Stimulated activated CD8-positive, alpha-beta memory T cell treated with anti-CD3 and anti-CD28 coated beads, Interleukin-4, amount 100 ng/mL, for 24 hours (primary cell): ENCODE results near the gene MLXIPL.
"Not testable (repeated sequence)": the region's sequence is repeated elsewhere in the genome, so short reads cannot be mapped to it uniquely, and the experiment has no call there.

Source experiments
- DNase-seq: peaks from one replicate; pipeline ENCODE4 v3.0.0-alpha.2; 2020; ENCODE audit warnings: low read depth

Gene MLXIPL, protein sequence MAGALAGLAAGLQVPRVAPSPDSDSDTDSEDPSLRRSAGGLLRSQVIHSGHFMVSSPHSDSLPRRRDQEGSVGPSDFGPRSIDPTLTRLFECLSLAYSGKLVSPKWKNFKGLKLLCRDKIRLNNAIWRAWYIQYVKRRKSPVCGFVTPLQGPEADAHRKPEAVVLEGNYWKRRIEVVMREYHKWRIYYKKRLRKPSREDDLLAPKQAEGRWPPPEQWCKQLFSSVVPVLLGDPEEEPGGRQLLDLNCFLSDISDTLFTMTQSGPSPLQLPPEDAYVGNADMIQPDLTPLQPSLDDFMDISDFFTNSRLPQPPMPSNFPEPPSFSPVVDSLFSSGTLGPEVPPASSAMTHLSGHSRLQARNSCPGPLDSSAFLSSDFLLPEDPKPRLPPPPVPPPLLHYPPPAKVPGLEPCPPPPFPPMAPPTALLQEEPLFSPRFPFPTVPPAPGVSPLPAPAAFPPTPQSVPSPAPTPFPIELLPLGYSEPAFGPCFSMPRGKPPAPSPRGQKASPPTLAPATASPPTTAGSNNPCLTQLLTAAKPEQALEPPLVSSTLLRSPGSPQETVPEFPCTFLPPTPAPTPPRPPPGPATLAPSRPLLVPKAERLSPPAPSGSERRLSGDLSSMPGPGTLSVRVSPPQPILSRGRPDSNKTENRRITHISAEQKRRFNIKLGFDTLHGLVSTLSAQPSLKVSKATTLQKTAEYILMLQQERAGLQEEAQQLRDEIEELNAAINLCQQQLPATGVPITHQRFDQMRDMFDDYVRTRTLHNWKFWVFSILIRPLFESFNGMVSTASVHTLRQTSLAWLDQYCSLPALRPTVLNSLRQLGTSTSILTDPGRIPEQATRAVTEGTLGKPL

DNA sequence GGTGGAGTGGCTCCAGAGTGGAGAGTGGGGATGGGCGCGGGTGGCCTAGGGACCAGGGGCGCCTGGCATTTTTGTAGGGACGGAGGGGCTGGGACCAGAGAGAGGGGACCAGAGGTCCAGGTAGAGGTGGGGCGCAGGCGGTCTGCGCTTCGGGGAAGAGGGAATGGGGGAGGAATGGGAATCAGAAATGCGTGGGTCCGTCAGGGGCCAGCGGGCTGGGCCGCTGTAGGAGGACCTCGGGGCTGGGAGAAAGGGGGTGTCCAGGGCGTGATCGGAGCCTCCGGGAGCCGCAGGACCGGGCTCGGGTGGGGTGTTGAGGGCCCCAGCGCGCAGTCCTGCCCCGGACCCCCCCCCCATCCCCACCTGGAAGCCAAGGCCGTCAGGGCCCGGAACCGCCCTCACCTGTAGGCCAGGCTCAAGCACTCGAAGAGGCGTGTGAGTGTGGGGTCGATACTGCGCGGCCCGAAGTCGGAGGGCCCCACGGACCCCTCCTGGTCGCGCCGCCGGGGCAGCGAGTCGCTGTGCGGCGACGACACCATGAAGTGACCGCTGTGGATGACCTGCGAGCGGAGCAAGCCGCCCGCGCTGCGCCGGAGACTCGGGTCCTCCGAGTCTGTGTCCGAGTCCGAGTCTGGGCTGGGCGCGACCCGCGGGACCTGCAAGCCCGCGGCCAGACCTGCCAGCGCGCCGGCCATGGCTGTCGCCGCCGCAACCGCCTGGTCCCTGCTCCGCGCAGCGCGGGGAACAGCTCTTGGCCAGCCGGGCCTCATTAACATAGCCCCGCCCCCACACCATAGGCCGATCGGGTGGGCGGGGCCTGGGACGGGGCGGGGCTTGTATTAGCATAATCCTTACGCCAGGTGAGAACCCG, at the start of gene MLXIPL:
TSS of gene MLXIPL (minus strand) at position 725 of the 871 bp plus-strand sequence. CDS start at position 695, 30 bp downstream.
- DNase-seq: peak; percentile 49

DNA sequence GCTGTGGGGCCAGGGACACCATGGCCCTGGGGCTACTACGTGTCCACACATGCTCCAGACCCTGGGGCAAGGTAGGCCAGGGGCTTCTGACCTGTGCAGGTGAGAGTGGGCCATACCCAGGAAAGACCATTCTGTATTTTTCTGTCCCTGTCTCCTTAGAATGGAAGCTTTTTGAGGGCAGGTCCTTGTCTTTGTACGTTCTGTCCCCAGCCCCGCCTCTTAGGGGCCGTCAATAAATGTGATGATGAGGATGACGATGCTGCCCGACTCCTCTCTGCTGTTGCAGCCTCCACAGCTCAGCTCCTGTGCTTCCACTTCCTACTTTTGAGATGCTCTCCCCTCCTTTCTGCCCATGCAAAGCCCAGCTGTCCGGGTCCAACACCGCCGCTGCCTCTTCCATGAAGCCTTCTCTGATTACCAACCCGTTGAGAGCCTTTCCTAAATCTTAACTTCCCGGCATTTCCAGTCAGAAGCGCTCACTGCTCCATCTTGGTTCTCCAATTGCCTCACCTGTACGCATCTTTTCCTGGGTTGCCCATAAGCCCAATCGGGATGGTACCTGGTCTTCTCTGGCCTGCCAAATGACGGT, 47.6 kb upstream of the MLXIPL start:
- DNase-seq: no peak

DNA sequence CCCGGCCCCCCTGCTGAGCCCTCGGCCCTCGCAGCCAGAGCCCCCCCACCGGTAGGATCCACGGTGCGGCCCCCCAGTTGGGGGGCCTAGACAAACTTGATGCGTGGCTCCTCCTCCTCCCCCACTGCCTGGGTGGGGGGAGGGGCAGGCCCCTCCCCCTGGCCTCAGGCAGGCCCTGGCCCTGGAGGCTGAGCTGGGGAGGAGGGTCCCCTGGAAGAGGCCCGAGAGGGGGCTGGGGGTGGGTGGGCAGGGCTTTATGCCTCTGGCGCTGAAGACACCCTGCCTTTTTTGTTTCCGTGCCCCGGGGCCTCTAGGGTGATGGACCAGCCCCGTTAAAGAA, 47.0 kb upstream of the MLXIPL start:
- DNase-seq: no peak

DNA sequence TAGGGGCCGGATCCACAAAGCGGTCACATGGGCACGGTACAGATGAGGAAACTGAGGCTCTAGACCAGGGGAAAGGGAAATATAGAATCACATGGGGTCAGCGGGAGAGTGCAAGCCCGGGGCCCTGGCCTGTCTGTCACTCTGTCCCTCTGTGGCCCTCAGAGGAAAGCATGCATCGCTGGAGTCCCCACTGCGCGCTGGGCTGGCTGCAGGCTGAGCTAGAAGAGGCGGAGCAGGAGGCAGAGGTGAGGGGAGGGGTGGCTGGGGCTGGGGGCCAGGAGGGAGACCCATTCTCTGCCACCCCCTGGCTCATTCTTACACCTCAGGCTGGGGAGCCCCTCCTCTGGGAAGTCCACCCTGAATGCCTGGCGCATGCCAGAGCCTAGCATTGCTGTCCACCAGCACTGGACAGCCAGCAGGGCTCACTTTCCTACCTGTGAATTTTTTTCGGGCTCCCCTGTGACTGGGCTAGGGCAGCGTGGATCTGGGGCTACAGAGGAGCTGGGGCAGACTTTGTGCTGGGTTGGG, 45.6 kb upstream of the MLXIPL start:
- no peak for DNase-seq

DNA sequence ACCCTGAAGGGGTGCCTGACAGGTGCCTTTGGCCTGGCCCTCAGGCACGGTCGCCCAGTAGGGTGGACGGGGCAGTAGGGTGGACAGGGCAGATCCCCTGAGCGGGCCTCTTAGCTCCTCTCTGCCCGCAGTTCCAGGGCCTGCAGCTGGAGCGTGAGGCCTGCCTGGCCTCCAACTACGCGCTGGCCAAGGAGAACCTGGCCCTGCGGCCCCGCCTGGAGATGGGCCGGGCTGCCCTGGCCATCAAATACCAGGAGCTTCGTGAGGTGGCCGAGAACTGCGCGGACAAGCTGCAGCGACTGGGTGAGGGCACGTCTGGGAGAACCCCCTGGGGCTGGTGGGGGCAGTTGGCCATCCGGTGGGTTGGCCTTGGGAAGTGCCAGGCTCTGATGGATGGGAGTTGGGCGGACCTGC, 45.0 kb upstream of the MLXIPL start:
- no peak for DNase-seq

DNA sequence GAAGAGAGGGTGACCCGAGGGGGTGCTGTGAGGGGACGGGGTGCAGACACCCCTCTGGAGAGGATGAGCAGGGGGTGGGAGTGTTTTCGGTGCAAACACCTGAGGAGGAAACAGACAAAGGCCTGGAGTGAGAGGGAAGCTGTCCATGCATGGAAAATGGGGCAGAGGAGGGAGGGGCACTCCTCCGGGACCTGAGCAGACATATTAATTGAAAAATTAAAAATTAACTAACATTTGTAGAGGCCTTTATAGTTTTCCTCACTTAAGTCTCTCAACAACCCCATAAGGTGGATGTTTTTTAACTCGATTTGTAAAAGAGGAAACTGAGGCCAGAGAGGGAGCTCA, 44.5 kb upstream of the MLXIPL start:
- DNase-seq: no peak

DNA sequence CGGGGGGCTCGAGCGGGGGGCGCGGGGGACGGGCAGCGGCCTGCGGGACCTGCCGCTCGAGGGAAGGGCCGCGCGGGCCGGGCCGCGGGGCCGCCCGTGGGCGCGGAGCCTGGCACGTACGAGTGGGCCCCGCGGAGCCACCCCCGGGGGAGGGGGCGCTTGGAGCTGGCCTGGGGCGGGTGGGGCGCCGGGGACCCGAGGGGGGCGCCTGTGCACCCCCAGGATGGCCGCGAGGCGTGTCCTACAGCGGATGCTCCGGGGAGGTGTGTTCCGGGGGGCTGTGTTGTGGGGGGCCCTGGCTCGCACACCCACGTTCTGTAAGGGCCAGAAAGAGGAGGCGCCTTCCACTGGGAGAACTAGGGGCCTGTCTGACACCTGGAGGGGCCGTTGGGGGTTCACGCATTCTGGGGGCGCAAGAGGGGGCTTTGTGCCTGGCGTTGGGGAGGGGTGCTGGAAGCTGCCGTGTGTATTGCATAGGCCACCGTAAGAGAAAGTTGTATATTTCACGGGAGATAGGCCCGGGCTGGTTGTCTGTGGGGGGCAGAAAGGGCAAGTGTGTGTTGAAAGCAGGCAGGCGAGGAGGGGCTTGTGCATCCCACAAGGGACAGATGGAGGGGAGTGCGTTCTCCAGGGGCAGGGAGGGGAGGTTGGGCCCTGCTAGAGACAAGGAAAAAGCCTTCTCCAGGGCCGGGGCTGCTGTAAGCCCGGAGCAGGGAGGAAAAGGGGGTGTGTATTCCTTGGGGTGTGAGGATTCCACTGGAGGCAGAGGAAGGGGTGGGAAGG, 44.0 kb upstream of the MLXIPL start:
- no peak for DNase-seq

DNA sequence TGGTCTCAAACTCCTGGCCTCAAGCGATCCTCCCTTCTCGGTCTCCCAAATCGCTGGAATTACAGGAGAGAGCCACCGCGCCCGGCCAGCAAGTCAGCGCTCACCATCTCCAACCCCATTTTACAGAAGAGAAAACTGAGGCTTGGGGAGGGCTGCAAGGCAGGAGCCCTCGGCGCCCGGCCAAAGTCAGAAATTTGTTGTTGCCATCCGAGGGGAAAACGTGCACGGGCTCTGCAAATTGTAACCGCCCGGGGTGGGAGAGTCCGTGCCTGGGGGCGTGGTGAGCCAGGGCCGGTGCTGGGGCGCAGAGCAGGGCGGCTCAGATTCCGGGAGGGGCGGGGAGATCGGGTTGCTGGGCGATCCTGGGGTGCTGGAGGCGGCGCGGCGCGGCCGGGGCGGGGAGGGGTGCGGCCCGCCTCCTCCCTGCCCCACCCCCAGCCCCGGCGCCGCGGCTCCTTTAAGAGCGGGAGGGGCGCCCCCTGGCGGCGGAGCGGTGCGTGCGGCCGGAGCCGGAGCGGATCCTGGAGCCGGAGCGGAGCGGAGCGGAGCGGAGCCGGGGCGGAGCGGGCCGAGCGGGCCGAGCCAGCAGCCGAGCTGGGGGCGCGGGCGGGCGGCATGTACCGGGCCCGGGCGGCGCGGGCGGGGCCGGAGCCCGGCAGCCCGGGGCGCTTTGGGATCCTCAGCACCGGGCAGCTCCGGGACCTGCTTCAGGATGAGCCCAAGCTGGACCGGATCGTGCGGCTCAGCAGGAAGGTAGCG, 43.2 kb upstream of the MLXIPL start, which contains the start of gene VPS37D:
TSS of gene VPS37D (plus strand) at position 488 of the 759 bp plus-strand sequence. CDS start at position 616, 128 bp downstream.
- DNase-seq: peak; percentile 88

DNA sequence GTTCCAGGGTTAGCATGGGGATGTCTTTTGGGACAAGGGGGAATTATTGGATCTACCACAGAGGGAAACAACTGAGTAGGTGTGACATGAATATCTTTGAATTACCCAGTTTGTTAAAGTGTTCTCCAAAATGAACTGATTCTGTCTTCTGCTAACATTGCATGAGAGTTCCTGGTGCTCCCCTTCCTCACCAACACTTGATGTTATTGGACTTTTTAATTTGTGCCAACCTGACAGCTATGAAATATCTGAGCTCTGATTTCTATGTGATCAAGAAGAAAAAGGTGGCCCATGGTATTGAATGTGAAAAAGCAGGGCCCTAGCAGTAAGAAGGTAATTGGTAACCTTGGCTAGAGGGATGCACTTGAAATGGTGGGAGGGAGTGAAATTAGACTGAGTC, 38.7 kb upstream of the MLXIPL start:
- DNase-seq: no peak

DNA sequence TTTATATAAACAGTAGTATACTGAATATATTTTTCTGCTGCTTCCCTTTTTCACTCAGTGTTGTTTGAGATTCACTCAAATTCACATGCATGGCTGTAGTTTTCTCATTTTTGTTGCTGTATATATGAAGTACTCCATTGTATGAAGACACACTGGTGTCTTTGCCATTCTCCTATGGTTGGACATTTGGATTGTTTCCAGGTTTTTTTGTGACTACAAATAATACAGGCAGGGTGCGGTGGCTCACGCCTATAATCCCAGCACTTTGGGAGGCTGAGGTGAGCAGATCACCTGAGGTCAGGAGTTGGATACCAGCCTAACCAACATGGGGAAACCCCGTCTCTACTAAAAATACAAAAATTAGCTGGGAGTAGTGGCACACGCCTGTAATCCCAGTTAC, 36.3 kb upstream of the MLXIPL start:
- DNase-seq: not testable (repeated sequence)

DNA sequence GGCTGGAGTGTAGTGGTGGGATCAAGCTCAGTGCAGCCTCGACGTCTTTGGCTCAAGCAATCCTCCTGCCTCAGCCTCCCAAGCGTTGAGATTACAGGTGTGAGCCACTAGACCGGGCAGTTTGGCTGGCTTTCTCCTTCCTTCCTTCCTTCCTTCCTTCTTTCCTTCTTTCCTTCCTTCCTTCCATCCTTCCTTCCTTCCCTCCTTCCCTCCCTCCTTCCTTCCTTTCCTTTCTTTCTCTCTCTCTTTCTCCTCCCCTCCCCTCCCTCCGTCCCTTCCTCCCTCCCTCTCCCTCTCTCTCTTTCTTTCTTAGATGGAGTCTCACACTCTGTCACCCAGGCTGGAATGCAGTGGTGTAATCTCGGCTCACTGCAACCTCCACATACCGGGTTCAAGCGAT, 35.7 kb upstream of the MLXIPL start:
- DNase-seq: no peak

DNA sequence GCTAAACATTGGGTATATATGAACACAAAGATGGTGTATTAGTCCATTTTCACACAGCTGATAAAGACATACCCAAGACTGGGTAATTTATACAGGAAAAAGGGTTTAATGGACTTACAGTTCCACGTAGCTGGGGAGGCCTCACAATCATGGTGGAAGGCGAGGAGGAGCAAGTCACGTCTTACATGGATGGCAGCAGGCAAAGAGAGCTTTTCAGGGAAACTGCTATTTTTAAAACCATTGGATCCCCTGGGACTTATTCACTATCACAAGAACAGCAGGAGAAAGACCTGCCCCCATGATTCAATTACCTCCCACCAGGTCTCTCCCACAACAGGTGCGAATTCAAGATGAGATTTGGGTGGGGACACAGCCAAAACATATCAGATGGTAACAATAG, 31.0 kb upstream of the MLXIPL start:
- not testable (repeated sequence) for DNase-seq

DNA sequence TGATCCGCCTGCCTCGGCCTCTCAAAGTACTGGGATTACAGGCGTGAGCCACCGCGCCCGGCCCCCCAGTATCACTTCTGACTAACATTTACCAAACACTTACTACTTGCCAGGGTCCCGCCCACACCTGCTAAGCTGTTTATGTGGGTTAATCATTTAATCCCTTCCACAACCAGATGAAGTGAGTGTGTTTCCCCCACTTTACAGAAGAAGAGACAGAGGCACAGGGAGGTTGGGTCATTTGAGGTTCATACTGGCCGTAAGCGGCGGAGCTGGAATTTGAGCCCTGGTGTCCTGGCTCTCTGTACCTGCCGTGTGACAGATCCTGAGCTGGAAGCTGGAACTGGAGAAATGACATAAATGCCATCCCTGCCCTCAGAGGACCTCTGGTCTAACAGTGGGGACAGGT, 28.2 kb upstream of the MLXIPL start:
- DNase-seq: no peak

DNA sequence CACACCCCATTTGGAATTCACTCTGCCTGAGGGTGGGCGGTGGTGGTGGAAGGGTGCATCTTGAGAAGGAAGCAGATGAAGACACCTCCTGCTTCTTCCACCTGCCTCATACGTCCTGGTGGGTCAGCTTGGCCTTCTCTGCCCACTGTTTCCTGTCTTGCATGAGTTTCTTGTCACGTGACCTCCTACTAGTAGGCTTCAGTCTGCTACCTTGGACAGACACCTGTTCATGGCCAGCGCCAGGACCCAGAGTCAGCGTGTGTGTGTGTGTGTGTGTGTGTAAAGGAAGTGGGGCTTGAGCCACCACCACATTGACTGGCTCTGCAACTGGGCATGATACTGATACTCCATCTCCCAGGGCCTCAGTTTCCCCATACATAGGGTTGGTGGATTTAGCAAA, 26.2 kb upstream of the MLXIPL start:
- no peak for DNase-seq

DNA sequence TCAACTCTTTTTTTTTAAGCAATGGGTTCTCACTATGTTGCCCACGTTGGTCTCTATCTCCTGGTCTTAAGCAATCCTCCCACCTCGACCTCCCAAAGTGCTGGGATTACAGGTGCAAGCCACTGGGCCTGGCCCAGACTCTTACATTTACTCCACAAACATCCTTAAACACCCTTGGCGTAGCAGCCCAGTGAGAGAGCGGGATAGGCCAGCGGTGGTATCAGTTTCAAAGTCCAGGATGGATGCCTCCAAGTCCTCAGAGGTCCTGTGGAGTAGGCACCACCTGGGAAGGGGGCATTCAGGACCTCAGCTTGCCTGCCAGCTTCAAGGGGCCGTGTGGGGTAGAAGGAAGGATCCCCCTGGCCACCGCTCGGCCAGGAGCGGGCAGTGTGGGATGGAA, 25.3 kb upstream of the MLXIPL start:
- DNase-seq: no peak

DNA sequence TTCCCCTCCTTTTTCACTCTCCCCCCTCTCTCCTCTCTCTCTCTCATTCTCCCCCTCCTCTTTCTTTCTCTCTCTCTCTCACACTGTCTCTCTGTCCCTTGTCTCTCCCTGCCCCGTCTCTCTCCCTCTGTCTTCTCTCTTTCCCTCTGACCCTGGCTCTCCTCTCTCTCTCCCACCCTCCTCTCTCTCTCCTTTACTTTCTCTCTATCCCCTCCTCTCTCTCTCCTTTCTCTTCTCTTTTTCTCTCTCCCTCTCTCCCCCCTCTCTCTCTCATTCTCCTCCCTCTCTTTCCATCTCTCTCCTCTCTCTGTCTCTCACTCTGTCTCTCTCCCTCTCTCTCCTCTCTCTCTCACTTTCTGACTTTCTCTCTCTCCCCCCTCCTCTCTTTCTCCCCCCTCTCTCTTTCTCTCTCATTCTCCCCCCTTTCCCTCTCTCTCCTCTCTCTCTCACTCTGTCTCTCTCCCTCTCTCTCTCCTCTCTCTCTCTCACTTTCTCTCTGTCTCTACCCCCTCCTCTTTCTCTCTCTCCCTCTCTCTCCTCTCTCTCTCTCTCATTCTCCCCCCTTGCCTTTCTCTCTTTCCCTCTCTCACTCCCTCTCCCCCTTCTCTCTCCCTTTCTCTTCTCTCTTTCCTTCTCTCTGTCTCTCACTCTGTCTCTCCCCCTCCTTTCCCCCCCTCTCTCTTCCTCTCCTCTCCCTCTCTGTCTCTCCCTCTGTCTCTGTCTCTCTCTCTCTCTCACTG, 24.4 kb upstream of the MLXIPL start:
- DNase-seq: no peak

DNA sequence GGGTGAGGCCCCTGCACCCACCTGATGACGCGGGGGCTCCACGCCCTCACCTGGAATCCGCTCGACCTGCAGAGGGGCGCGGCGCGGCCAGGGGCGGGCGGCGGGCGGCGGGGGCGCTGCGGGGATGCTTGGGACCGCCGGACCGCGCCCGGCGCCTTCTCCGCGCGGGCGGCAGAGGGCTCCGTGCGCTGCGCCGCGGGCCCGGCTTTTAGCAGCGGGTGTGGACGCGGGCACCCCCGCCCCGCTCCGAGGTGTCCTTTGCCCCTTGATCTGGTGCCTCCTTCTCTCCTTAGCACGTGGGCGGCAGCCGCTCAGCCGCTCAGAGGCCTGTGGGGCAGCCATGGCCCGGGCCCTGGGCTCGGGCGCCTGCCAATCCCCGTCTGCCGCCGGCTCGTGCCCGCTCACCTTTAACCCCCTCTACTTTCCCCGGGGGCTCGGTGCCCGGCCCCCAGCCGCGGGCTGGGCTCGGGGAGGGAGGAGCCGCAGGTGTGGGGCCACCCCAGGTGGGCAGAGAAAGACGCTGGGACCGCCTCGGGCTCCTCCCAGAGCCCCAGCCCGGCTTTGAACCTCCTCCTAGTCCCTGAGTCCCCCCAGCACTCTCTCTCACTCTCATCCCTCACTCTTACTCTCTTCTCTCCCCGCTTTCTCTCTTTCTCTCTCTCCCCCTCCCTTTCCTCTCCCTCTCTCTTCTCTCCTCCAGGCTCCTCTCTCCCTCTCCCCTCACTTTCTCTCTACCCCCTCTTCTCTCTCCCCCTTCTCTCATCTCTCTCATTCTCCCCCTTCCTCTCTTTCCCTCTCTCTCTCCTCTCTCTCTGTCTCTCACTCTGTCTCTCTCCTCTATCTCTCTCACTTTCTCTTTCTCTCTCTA, 23.6 kb upstream of the MLXIPL start:
- no peak for DNase-seq
